ENCODE results near the gene ZNF579. TPM values are rescaled to one million over a fixed set of nuclear protein-coding genes. Genes with fewer than 3 reads are reported as not detected.
A peak's percentile ranks its signal among the peaks of the same experiment; 100 is the strongest.

Gene ZNF579
- total and polyA plus RNA-seq, 2 of the 13 experiments (the other 11 are each of a cell fraction or from before 2014, with no cell fraction given): 2.1 to 2.9 TPM

GRCh38 chr19:55599468-55599841 lies 18.8 kb upstream of the ZNF579 start, which contains the start of gene FIZ1 (continued):
- TF ChIP-seq HNRNPLL (IDR thresholded peaks at IDR 0.05; ENCODE audit: low read depth, low read length, poor library complexity, severe bottlenecking) (peak; percentile 45), NR2F2 (IDR thresholded peaks at IDR 0.05; ENCODE audit: borderline replicate concordance, low read depth) (no peak), ZBED4 (CRISPR knock-in tag; IDR thresholded peaks at IDR 0.05; ENCODE audit: borderline replicate concordance) (no peak), ZNF350 (CRISPR knock-in tag; IDR thresholded peaks at IDR 0.05; ENCODE audit: borderline replicate concordance, low read depth) (peak; percentile 59; the same call in 1 of the 2 replicates), ZNF225 (CRISPR knock-in tag; IDR thresholded peaks at IDR 0.05) (no peak), ZSCAN5A (CRISPR knock-in tag; IDR thresholded peaks at IDR 0.05; ENCODE audit: borderline replicate concordance) (no peak), NFKBIZ (CRISPR knock-in tag; IDR thresholded peaks at IDR 0.05) (no peak; the same call in 1 of the 2 replicates), TFE3 (CRISPR knock-in tag; IDR thresholded peaks at IDR 0.05) (no peak), ZNF839 (CRISPR knock-in tag; IDR thresholded peaks at IDR 0.05; ENCODE audit: borderline replicate concordance) (no peak), ZNF282 (IDR thresholded peaks at IDR 0.05; ENCODE audit: partially characterized antibody) (no peak), ZFP62 (CRISPR knock-in tag; IDR thresholded peaks at IDR 0.05) (no peak), EEA1 (CRISPR knock-in tag; IDR thresholded peaks at IDR 0.05; ENCODE audit: borderline replicate concordance) (no peak), TMF1 (CRISPR knock-in tag; IDR thresholded peaks at IDR 0.05; ENCODE audit: low read depth) (no peak), HOMEZ (CRISPR knock-in tag; IDR thresholded peaks at IDR 0.05; ENCODE audit: low read depth) (no peak), MTF2 (CRISPR knock-in tag; IDR thresholded peaks at IDR 0.05; ENCODE audit: borderline replicate concordance) (no peak), MBNL3 (CRISPR knock-in tag; conservative IDR thresholded peaks at IDR 0.05) (no peak), ZNF143 (CRISPR knock-in tag; IDR thresholded peaks at IDR 0.05) (0 out of 2 replicates have a peak, but pooled peaks have one; percentile 38)
